ENCODE results near the gene ALG14. TPM values are rescaled to one million over a fixed set of nuclear protein-coding genes. Genes with fewer than 3 reads are reported as not detected.

The ALG14 gene
- total RNA-seq, 2 experiments from 2014 or later: 2.6 to 2.8 TPM

- no peaks in the 10 kb centered on the region for H3K27me3 Mint-ChIP-seq
- H3K4me1 Mint-ChIP-seq: no peaks in the 10 kb centered on the region
- ATAC-seq (no peak), DNase-seq (no peak)
- CTCF ChIA-PET: interaction anchor here (0.5 kb wide), 1 partner anchor 26 kb away, joined by 3 read pairs; no protein-coding TSS in a partner anchor
- H3K9me3 Mint-ChIP-seq (ENCODE audit: low read depth): no peaks in the 10 kb centered on the region
- H3K27ac Mint-ChIP-seq: no peak overlapping the region
- no peaks in the 10 kb centered on the region for H3K36me3 Mint-ChIP-seq
- H3K4me3 Mint-ChIP-seq: no peak overlapping the region
These were observed 97.9 kb downstream of the ALG14 start for GRCh38 chr1:94974824-94975223.

- Mint-ChIP-seq H3K4me3 (no peak overlapping the region), H3K27me3 (no peaks in the 10 kb centered on the region), H3K36me3 (no peaks in the 10 kb centered on the region), H3K27ac (no peak overlapping the region), H3K9me3 (ENCODE audit: low read depth) (no peaks in the 10 kb centered on the region), H3K4me1 (no peaks in the 10 kb centered on the region)
- ATAC-seq: no peak
- no peak for DNase-seq
- CTCF ChIA-PET: interaction anchor here (0.5 kb wide), 1 partner anchor 26 kb away, joined by 3 read pairs; no protein-coding TSS in a partner anchor
These were observed 98.5 kb downstream of the ALG14 start for GRCh38 chr1:94974241-94974640.

- H3K36me3 Mint-ChIP-seq: no peaks in the 10 kb centered on the region
- no peak overlapping the region for H3K27ac Mint-ChIP-seq
- no peak for DNase-seq
- no peaks in the 10 kb centered on the region for H3K9me3 Mint-ChIP-seq (ENCODE audit: low read depth)
- no peak overlapping the region for H3K4me3 Mint-ChIP-seq
- H3K4me1 Mint-ChIP-seq: no peaks in the 10 kb centered on the region
- H3K27me3 Mint-ChIP-seq: no peaks in the 10 kb centered on the region
- ATAC-seq: no peak
- CTCF ChIA-PET: no interaction called here
These were observed 99.3 kb downstream of the ALG14 start for GRCh38 chr1:94973309-94973922.

GRCh38 chr1:94971491-94971924 lies 101.2 kb downstream of the ALG14 start:
- no peaks in the 10 kb centered on the region for H3K9me3 Mint-ChIP-seq (ENCODE audit: low read depth)
- no peak for DNase-seq
- H3K27ac Mint-ChIP-seq: no peak overlapping the region
- no peaks in the 10 kb centered on the region for H3K36me3 Mint-ChIP-seq
- CTCF ChIA-PET: no interaction called here
- H3K4me3 Mint-ChIP-seq: no peak overlapping the region
- H3K4me1 Mint-ChIP-seq: no peaks in the 10 kb centered on the region
- no peak for ATAC-seq
- H3K27me3 Mint-ChIP-seq: no peaks in the 10 kb centered on the region

- H3K27me3 Mint-ChIP-seq: no peaks in the 10 kb centered on the region
- CTCF ChIA-PET: no interaction called here
These were observed 102.0 kb downstream of the ALG14 start for GRCh38 chr1:94970783-94971182.

GRCh38 chr1:94969137-94969536 lies 103.6 kb downstream of the ALG14 start:
- no peaks in the 10 kb centered on the region for H3K36me3 Mint-ChIP-seq

More at GRCh38 chr1:94970783-94971182, 102.0 kb downstream of the ALG14 start:
- no peaks in the 10 kb centered on the region for H3K9me3 Mint-ChIP-seq (ENCODE audit: low read depth)
- no peaks in the 10 kb centered on the region for H3K36me3 Mint-ChIP-seq
- no peaks in the 10 kb centered on the region for H3K4me1 Mint-ChIP-seq
- DNase-seq (no peak), ATAC-seq (no peak)
- no peak overlapping the region for H3K27ac Mint-ChIP-seq
- no peak overlapping the region for H3K4me3 Mint-ChIP-seq

GRCh38 chr1:94966033-94966432 lies 106.7 kb downstream of the ALG14 start:
- CTCF ChIA-PET: no interaction called here

More at GRCh38 chr1:94969137-94969536, 103.6 kb downstream of the ALG14 start:
- Mint-ChIP-seq H3K27me3 (no peaks in the 10 kb centered on the region), H3K9me3 (ENCODE audit: low read depth) (no peaks in the 10 kb centered on the region), H3K4me3 (no peak overlapping the region), H3K27ac (no peak overlapping the region), H3K4me1 (no peaks in the 10 kb centered on the region)
- CTCF ChIA-PET: no interaction called here
- ATAC-seq: no peak
- DNase-seq: no peak

GRCh38 chr1:94963864-94964263 lies 108.9 kb downstream of the ALG14 start:
- no peak for ATAC-seq
- no peaks in the 10 kb centered on the region for H3K36me3 Mint-ChIP-seq
- CTCF ChIA-PET: interaction anchor here (0.6 to 1.3 kb wide), 2 partner anchors 79 to 108 kb away, joined by 3 to 5 read pairs; no protein-coding TSS in a partner anchor
- no peak for DNase-seq
- no peaks in the 10 kb centered on the region for H3K27me3 Mint-ChIP-seq
- peaks cover 9% of the 10 kb centered on the region for H3K4me1 Mint-ChIP-seq
- H3K27ac Mint-ChIP-seq: no peak overlapping the region
- H3K9me3 Mint-ChIP-seq (ENCODE audit: low read depth): no peaks in the 10 kb centered on the region
- H3K4me3 Mint-ChIP-seq: no peak overlapping the region

More at GRCh38 chr1:94966033-94966432, 106.7 kb downstream of the ALG14 start:
- no peaks in the 10 kb centered on the region for H3K27me3 Mint-ChIP-seq
- H3K9me3 Mint-ChIP-seq (ENCODE audit: low read depth): no peaks in the 10 kb centered on the region
- H3K27ac Mint-ChIP-seq: no peak overlapping the region
- DNase-seq (no peak), ATAC-seq (no peak)
- no peak overlapping the region for H3K4me3 Mint-ChIP-seq
- H3K4me1 Mint-ChIP-seq: peaks cover 9% of the 10 kb centered on the region
- no peaks in the 10 kb centered on the region for H3K36me3 Mint-ChIP-seq

GRCh38 chr1:94962409-94963265 lies 110.1 kb downstream of the ALG14 start:
- DNase-seq: peak; percentile 62
- H3K27me3 Mint-ChIP-seq: no peaks in the 10 kb centered on the region

GRCh38 chr1:94961988-94962387 lies 110.8 kb downstream of the ALG14 start:
- ATAC-seq: no peak
- Mint-ChIP-seq H3K9me3 (ENCODE audit: low read depth) (no peaks in the 10 kb centered on the region), H3K4me1 (peaks cover 9% of the 10 kb centered on the region), H3K27me3 (no peaks in the 10 kb centered on the region), H3K27ac (no peak overlapping the region), H3K36me3 (no peaks in the 10 kb centered on the region), H3K4me3 (no peak overlapping the region)
- CTCF ChIA-PET: interaction anchor here (0.7 to 1.7 kb wide), 3 partner anchors 21 to 111 kb away, joined by 3 to 5 read pairs (median 3); partner anchors contain the start of gene ALG14
- no peak for DNase-seq

More at GRCh38 chr1:94962409-94963265, 110.1 kb downstream of the ALG14 start:
- peak overlapping the region; percentile 75 for H3K4me3 Mint-ChIP-seq
- CTCF ChIA-PET: interaction anchor here (1.7 kb wide), 1 partner anchor 81 kb away, joined by 5 read pairs; no protein-coding TSS in a partner anchor
- no peaks in the 10 kb centered on the region for H3K9me3 Mint-ChIP-seq (ENCODE audit: low read depth)
- peak overlapping the region; percentile 87 for H3K27ac Mint-ChIP-seq
- peaks cover 9% of the 10 kb centered on the region for H3K4me1 Mint-ChIP-seq
- H3K36me3 Mint-ChIP-seq: no peaks in the 10 kb centered on the region
- ATAC-seq: peak; percentile 86

GRCh38 chr1:94961582-94961981 lies 111.2 kb downstream of the ALG14 start:
- H3K4me1 Mint-ChIP-seq: peaks cover 9% of the 10 kb centered on the region
- no peak overlapping the region for H3K4me3 Mint-ChIP-seq
- no peak overlapping the region for H3K27ac Mint-ChIP-seq
- no peaks in the 10 kb centered on the region for H3K27me3 Mint-ChIP-seq
- CTCF ChIA-PET: interaction anchor here (0.7 to 1.7 kb wide), 5 partner anchors 20 to 272 kb away, joined by 3 to 12 read pairs (median 3); partner anchors contain the start of genes ALG14 and RWDD3
- no peak for ATAC-seq
- no peak for DNase-seq
- H3K36me3 Mint-ChIP-seq: no peaks in the 10 kb centered on the region
- H3K9me3 Mint-ChIP-seq (ENCODE audit: low read depth): no peaks in the 10 kb centered on the region

- no peaks in the 10 kb centered on the region for H3K9me3 Mint-ChIP-seq (ENCODE audit: low read depth)
- ATAC-seq (no peak), DNase-seq (no peak)
- no peaks in the 10 kb centered on the region for H3K36me3 Mint-ChIP-seq
- peaks cover 8% of the 10 kb centered on the region for H3K4me1 Mint-ChIP-seq
- CTCF ChIA-PET: no interaction called here
- H3K27me3 Mint-ChIP-seq: no peaks in the 10 kb centered on the region
- no peak overlapping the region for H3K4me3 Mint-ChIP-seq
- no peak overlapping the region for H3K27ac Mint-ChIP-seq
These were observed 114.7 kb downstream of the ALG14 start for GRCh38 chr1:94958081-94958480.

GRCh38 chr1:94955767-94956632 lies 116.8 kb downstream of the ALG14 start:
- DNase-seq (no peak), ATAC-seq (no peak)
- no peaks in the 10 kb centered on the region for H3K36me3 Mint-ChIP-seq
- H3K27ac Mint-ChIP-seq: no peak overlapping the region
- H3K4me1 Mint-ChIP-seq: no peaks in the 10 kb centered on the region
- H3K27me3 Mint-ChIP-seq: no peaks in the 10 kb centered on the region
- CTCF ChIA-PET: no interaction called here
- no peak overlapping the region for H3K4me3 Mint-ChIP-seq
- H3K9me3 Mint-ChIP-seq (ENCODE audit: low read depth): no peaks in the 10 kb centered on the region

Data from activated CD8-positive, alpha-beta memory T cell treated with anti-CD3 and anti-CD28 coated beads, Interleukin-2, amount 10 ng/mL, durations not matched to agents 7 days and 5 days (primary cell).